ENCODE results near the gene TRIM16.
"Not testable (repeated sequence)": the region's sequence is repeated elsewhere in the genome, so short reads cannot be mapped to it uniquely, and the experiment has no call there.

Gene TRIM16

GRCh38 chr17:15683824-15684478 is at the start of gene TRIM16:
TRIM16 (minus strand) TSS chr17:15684311; CDS start chr17:15651609, 32,702 bp downstream.
- peak; percentile 76 for DNase-seq (ENCODE audit: low read depth)

DNA sequence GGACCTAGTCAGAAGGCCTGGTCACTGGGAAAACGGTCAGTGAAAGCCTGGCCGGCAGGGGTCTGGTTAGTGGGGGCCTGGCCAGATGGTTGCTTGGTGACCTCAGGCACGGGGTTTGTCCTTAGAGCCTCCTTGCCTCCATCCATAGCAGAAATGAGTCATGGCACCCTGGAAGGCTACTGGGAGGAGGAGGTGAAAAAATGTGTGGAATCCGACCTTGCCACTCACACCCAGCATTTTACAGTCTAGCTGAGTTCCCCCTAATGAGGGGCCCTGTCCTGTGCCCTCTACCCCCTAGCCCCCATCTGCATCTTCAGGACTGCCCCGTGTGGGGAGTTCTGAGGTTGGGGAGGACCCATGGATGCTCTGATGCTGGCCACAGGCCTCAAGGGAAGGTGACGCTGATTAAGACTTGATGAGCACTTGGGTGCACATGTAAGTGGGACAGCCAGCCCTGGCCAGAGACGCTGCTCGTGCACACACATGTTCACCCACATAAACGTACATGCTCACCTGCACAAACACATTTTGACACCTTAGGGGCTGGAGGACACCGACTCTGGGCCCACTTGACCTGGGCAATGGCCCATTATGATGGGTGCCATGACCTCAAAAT is 49.2 kb upstream of the TRIM16 start:
- DNase-seq (ENCODE audit: low read depth) = not testable (repeated sequence)

GRCh38 chr17:15731900-15732299 is 47.8 kb upstream of the TRIM16 start, which contains the start of gene TBC1D26:
TBC1D26 (plus strand) TSS chr17:15732283; CDS start chr17:15735349, 3,066 bp downstream.
- DNase-seq (ENCODE audit: low read depth) = not testable (repeated sequence)

GRCh38 chr17:15730535-15730934 is 46.4 kb upstream of the TRIM16 start:
- not testable (repeated sequence) for DNase-seq (ENCODE audit: low read depth)

- DNase-seq (ENCODE audit: low read depth) = not testable (repeated sequence)
These were observed 32.8 kb upstream of the TRIM16 start for GRCh38 chr17:15716601-15717563.

DNA sequence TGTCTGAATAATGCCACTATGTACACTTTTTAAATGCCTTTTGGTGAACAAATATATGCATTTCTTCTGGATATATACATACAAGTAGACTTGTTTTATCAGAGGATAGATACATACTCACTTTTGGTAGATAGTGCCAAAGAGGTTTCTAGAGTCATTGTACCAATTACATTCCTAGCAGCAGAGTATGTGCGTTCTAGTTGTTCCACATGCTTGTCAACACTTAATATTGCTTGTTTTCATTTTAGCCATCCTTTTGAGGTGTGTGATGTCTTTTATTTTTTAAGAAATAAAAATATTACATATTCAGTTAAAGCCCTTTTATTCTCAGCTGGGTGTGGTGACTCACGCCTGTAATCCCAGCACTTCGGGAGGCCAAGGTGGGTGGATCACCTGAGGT is 24.8 kb upstream of the TRIM16 start:
- not testable (repeated sequence) for DNase-seq (ENCODE audit: low read depth)

DNA sequence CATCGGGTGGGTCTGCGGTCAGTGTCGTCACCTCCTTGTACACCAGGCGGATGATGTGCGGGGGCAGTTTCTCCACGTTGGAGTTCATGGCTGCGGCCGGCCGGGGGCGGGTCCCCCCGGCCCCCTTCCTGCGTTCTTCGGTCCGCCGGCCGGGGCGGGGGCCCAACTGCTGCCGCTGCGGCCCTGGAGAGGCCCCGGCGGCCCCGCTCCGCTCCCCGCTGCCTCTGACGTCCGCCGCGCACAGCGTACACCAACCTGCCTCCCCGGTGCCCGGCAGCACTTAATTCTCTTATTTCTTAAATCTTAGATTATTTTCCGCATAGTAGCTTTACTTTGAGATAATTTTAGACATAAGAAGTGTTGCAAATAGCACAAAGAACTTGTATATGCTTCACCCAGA is 20.7 kb upstream of the TRIM16 start:
- DNase-seq (ENCODE audit: low read depth) = not testable (repeated sequence)

GRCh38 chr17:15704239-15704638 is 20.1 kb upstream of the TRIM16 start:
- DNase-seq (ENCODE audit: low read depth) = not testable (repeated sequence)

DNA sequence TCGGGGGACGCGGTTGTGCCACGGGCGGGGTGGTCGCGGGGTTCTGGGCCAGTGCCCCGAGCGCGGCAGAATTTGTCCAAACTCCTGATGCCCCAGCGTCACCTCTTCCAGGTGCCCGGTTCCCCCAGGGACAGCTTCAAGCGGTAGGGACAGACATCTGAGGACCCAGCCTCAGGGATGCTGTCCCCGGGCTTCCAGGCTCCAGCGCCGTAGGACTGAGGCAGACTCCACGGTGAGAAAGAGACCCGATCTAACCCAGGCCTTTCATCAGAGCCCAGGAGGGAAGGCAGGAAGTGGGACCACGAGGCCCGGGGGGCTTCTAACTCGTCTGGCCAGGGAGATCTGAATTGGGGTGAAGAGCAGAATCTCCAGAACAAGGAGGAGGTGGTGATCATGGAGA is 15.8 kb upstream of the TRIM16 start:
- not testable (repeated sequence) for DNase-seq (ENCODE audit: low read depth)

DNA sequence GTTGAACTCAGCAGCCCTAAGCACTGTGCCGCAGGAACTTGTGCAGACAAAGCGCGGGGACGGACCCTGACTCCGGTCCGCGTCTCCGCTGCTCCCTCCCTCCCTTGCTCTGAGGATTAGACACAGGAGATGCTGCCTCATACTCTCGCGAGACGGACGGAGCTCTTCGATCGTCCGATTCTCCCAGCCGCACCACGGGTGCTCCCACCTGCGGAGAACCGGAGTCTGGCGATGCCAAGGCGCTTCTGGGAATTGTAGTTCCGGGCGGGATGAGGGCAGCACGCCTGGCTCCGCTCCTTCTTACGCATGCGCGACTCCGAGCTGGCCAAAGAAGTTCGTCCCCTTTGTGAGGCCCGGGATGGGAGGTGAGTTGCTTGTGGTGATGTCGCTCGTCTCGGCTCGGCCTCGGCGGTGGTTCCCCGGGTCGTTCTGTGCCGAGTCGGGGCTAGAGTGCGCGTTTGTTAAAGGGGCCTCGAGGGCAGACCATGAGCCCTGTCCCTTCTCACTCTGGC is 15.4 kb upstream of the TRIM16 start, which contains the start of gene ZNF286A:
ZNF286A (plus strand) TSS at position 340 of the 512 bp plus-strand sequence. CDS start 578 bp downstream, outside the sequence.
- DNase-seq (ENCODE audit: low read depth) = peak; percentile 86

- DNase-seq (ENCODE audit: low read depth) = not testable (repeated sequence)
These were observed 14.9 kb upstream of the TRIM16 start for GRCh38 chr17:15698967-15699366.

DNA sequence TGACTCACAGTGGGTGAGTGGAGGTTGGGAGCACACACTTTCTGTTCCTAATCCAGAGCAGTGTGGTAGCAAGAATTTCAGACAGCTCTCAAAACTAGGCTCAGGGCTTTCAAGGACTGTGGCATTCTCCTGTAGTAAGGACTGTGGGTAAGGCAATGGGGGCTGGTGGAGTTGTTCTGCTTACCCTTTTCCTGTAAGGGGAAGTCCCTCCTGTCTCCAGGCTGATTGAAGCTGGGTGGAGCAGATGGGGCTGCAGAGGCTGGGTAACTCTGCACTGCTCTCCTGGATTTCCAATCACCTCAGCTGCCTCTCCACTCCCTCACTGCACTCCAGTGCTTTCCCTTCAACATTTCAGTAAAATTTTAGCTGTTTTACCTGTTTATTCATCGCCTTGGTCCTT is 3.4 kb upstream of the TRIM16 start:
- DNase-seq (ENCODE audit: low read depth) = not testable (repeated sequence)

DNA sequence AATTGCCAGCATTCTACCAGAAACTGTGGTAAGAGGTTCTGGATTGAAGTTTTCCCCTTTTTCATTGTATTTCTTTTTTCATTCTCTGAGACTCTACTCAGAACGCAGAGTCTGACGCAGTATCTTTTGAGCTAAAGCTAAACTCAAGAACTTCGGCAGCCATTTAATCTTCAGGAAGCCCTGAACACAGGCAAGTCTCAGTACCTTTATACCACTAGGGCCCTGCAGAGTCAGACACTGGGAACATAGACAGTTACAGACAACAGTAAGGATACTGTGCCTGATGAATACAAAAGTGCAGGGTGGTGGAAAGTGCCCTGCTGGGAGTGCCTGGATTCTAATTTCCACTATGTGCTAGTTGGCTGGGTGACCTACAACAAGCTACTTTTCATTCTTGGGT is 976 bp downstream of the TRIM16 start:
- not testable (repeated sequence) for DNase-seq (ENCODE audit: low read depth)

DNA sequence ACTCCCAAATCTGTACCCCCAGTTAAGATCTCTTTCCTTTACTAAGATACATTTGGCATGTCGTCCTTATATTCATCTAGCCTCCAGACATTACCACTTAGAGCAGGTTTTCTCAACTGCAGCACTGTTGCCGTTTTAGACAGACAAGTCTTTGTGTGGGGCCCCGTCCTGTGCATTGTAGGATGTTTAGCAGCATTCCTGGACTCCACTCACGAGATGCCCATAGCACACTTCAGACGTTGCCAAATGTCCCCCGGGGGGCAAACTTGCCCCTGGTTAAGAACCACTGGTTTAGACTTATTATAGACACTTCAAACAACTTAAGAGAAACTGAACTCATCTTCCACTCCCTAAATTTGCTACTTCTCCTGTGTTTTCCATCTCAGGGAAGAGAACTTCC is 8.1 kb downstream of the TRIM16 start:
- not testable (repeated sequence) for DNase-seq (ENCODE audit: low read depth)

GRCh38 chr17:15674640-15675039 is 9.5 kb downstream of the TRIM16 start:
- not testable (repeated sequence) for DNase-seq (ENCODE audit: low read depth)

GRCh38 chr17:15669526-15669925 is 14.6 kb downstream of the TRIM16 start:
- not testable (repeated sequence) for DNase-seq (ENCODE audit: low read depth)

DNA sequence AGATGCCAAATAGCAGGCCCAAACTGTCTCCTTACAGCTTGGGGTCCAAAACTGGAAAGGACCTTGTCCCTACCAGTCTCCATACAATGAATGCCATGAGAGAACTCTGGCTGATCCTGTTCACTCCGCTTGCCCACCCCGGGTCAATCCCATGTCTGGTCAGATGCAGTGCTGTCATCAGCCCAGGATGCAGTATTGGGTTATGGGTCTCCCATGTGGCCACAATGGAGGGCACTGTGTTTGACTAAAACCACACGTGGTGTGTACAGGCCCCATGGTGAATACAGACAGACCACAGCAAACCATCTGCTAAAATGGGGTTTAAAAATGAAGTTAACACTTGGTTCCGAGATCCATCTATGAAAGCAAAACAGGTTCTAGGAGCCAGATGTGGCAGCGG is 20.4 kb downstream of the TRIM16 start:
- no peak for DNase-seq (ENCODE audit: low read depth)

DNA sequence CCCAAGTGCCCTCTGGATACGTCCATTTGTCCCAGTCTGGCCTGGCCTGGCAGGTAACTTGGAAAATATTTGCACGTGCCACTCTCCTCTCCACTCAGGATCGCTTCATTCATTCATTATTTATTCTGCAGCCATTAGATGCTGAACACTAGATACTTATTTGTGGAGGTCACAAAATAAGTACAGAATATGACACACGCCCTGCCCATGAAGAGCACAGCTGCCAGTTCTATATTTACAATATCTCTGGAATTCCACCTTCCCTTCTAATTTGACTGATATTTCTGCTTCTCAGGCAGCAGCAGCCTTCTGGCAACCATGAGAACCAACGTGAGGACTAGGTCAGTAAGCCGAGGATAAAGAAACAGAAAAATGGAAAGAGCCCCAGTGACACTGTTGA is 20.9 kb downstream of the TRIM16 start:
- no peak for DNase-seq (ENCODE audit: low read depth)

GRCh38 chr17:15662681-15663080 is 21.4 kb downstream of the TRIM16 start:
- DNase-seq (ENCODE audit: low read depth) = no peak

DNA sequence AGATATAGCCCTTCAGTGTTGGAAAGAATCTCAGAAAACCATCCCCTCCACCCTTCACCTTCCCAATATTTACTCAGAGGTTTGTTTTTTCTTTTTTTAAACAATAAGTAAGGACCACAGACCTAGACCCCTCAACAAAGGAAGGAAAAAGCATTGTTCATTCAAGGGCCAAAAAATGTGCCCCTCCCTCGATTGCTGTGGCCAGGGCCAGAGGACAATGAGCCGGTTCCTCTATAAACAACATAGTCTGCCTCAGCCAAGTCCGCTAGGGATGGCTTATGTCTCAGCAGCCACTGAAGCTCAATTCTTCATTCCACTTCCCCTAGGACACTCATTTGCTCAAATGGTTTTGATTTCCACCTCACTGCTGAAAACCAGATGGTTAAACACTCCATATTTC is 24.0 kb downstream of the TRIM16 start:
- DNase-seq (ENCODE audit: low read depth) = no peak

DNA sequence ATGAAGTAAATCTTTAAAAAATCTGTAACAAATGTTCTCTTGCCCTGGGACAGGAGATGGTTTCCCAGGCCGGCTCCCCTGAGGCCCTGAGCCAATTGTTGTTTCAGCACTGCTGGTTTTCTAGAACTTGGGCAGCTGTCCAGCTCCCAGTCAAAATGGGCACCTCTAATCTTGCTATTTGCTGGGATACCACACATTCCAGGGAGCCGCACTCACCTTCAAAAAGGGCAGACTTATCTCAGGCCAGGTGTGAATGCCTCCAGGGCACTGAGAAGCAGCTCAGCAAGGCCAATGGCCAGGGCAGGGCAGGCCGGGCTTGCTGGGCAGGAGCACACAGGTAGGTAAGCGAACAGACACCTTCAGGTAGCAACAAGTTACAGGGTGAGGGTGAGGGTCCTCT is 24.4 kb downstream of the TRIM16 start:
- DNase-seq (ENCODE audit: low read depth) = no peak

- no peak for DNase-seq (ENCODE audit: low read depth)
These were observed 24.9 kb downstream of the TRIM16 start for GRCh38 chr17:15659236-15659635.
